ENCODE results near the gene NPPC. TPM values are rescaled to one million over a fixed set of nuclear protein-coding genes. Genes with fewer than 3 reads are reported as not detected.

Gene NPPC
- total RNA-seq, 1 experiment from 2014 or later: not detected

- intact Hi-C loops (cut with micrococcal nuclease; ENCODE audit: unreplicated experiment): loop anchor here (10.0 kb wide), 1 partner anchor 620 kb away; the partner anchor contains the start of genes CHRND and PRSS56
- ChIA-PET CTCF (no interaction called here), POLR2A (ENCODE audit: unreplicated experiment) (interaction anchor here (1.1 kb wide), 1 partner anchor 17 kb away, joined by 4 read pairs; no protein-coding TSS in a partner anchor)
- no peak overlapping the region for H3K4me3 ChIP-seq
- H3K27me3 ChIP-seq (ENCODE audit: insufficient read depth, low read depth): no peaks in the 10 kb centered on the region
- no peak overlapping the region for H2AFZ ChIP-seq
- H3K79me2 ChIP-seq (ENCODE audit: low read depth): no peaks in the 10 kb centered on the region
- no peaks in the 10 kb centered on the region for H3K4me1 ChIP-seq (replicated peaks; ENCODE audit: insufficient read depth)
- H3K27ac ChIP-seq: no peak overlapping the region
- no peaks in the 10 kb centered on the region for H3K9me2 ChIP-seq (ENCODE audit: insufficient read depth)
- no peaks in the 10 kb centered on the region for H3F3A ChIP-seq (ENCODE audit: insufficient read depth, low read depth)
- DNase-seq: no peak
- BruUV-seq (replicated peaks): no TSS peak
- no peaks in the 10 kb centered on the region for H3K9me3 ChIP-seq (ENCODE audit: insufficient read depth, low read depth)
- H4K20me1 ChIP-seq (ENCODE audit: insufficient read depth): no peaks in the 10 kb centered on the region
- TF ChIP-seq EZH2 (IDR thresholded peaks at IDR 0.05; ENCODE audit: low read depth): no peak
- TF ChIP-seq CTCF (conservative IDR thresholded peaks at IDR 0.05): no peak
- no peak overlapping the region for H3K4me2 ChIP-seq
- H3K36me3 ChIP-seq (ENCODE audit: low read depth): no peaks in the 10 kb centered on the region
Measured at GRCh38 chr2:231905026-231905425, 21.2 kb downstream of the NPPC start.

- H3K4me2 ChIP-seq: no peak overlapping the region
- H3F3A ChIP-seq (ENCODE audit: insufficient read depth, low read depth): no peaks in the 10 kb centered on the region
- H3K79me2 ChIP-seq (ENCODE audit: low read depth): no peaks in the 10 kb centered on the region
- intact Hi-C loops (cut with micrococcal nuclease; ENCODE audit: unreplicated experiment): loop anchor here (10.0 kb wide), 1 partner anchor 621 kb away; the partner anchor contains the start of genes CHRND and PRSS56
- no peak for DNase-seq
- TF ChIP-seq CTCF (conservative IDR thresholded peaks at IDR 0.05): no peak
- TF ChIP-seq EZH2 (IDR thresholded peaks at IDR 0.05; ENCODE audit: low read depth): no peak
- no peak overlapping the region for H3K4me3 ChIP-seq
- no peaks in the 10 kb centered on the region for H3K9me2 ChIP-seq (ENCODE audit: insufficient read depth)
- ChIA-PET POLR2A (ENCODE audit: unreplicated experiment) (interaction anchor here (1.1 kb wide), 1 partner anchor 18 kb away, joined by 4 read pairs; no protein-coding TSS in a partner anchor), CTCF (no interaction called here)
- H3K27me3 ChIP-seq (ENCODE audit: insufficient read depth, low read depth): no peaks in the 10 kb centered on the region
- H3K36me3 ChIP-seq (ENCODE audit: low read depth): no peaks in the 10 kb centered on the region
- H4K20me1 ChIP-seq (ENCODE audit: insufficient read depth): no peaks in the 10 kb centered on the region
- no TSS peak for BruUV-seq (replicated peaks)
- H3K4me1 ChIP-seq (replicated peaks; ENCODE audit: insufficient read depth): no peaks in the 10 kb centered on the region
- H3K27ac ChIP-seq: no peak overlapping the region
- H2AFZ ChIP-seq: no peak overlapping the region
- H3K9me3 ChIP-seq (ENCODE audit: insufficient read depth, low read depth): no peaks in the 10 kb centered on the region
Measured at GRCh38 chr2:231904161-231904611, 22.0 kb downstream of the NPPC start.

GRCh38 chr2:231902598-231902997, 23.6 kb downstream of the NPPC start:
- CTCF ChIA-PET: no interaction called here
- Histone ChIP-seq H3K9me3 (ENCODE audit: insufficient read depth, low read depth) (no peaks in the 10 kb centered on the region), H3K27me3 (ENCODE audit: insufficient read depth, low read depth) (no peaks in the 10 kb centered on the region), H3K79me2 (ENCODE audit: low read depth) (no peaks in the 10 kb centered on the region), H3K4me2 (no peak overlapping the region), H4K20me1 (ENCODE audit: insufficient read depth) (no peaks in the 10 kb centered on the region), H3K36me3 (ENCODE audit: low read depth) (no peaks in the 10 kb centered on the region), H3K9me2 (ENCODE audit: insufficient read depth) (no peaks in the 10 kb centered on the region), H3K4me1 (replicated peaks; ENCODE audit: insufficient read depth) (no peaks in the 10 kb centered on the region), H2AFZ (no peak overlapping the region), H3K4me3 (no peak overlapping the region), H3K27ac (no peak overlapping the region), H3F3A (ENCODE audit: insufficient read depth, low read depth) (no peaks in the 10 kb centered on the region)
- no TSS peak for BruUV-seq (replicated peaks)
- DNase-seq: no peak
- POLR2A ChIA-PET (ENCODE audit: unreplicated experiment): interaction anchor here (0.5 kb wide), 1 partner anchor 19 kb away, joined by 7 read pairs; no protein-coding TSS in a partner anchor
- intact Hi-C loops (cut with micrococcal nuclease; ENCODE audit: unreplicated experiment): loop anchor here (10.0 kb wide), 1 partner anchor 622 kb away; the partner anchor contains the start of genes CHRND and PRSS56
- no peak for TF ChIP-seq CTCF (conservative IDR thresholded peaks at IDR 0.05)
- TF ChIP-seq EZH2 (IDR thresholded peaks at IDR 0.05; ENCODE audit: low read depth): no peak

All from PC-9 (cell line).